Measurements from ENCODE around the gene TBX2. TPM values are rescaled to one million over a fixed set of nuclear protein-coding genes. Genes with fewer than 3 reads are reported as not detected.

Gene TBX2
- total and polyA plus RNA-seq, 2 of the 13 experiments (the other 11 are each of a cell fraction or from before 2014, with no cell fraction given): 2.8 to 15.3 TPM

DNA sequence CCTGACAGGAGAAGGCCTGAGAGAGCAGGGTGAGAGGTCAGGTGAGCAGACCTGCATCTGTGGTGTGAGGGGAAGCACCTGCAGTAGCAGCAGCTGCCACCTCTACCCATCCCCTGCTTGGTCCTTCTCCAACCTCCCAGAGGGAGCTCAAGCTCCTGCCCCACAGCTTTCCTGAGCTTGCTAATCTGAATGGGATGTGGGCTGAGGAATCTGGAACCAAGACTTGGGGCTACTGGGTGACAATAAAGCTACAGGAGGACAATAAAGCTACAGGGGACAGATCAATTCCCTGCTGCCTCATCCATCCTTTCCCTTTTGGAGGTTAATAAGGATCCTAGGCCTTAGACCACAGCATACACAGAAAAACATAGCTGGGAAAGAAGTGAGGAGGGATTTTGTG, 47.7 kb downstream of the TBX2 start:
- peaks cover 10% of the 10 kb centered on the region for H3K4me1 ChIP-seq (ENCODE audit: insufficient read depth, low read length)
- in situ Hi-C loops (cut with HindIII; ENCODE audit: extremely low pct_ligation_motif_present, low pct_unique_long_range_greater_than_20kb): no loop called here
- H4K20me1 ChIP-seq (ENCODE audit: insufficient read depth, low read length): no peaks in the 10 kb centered on the region
- intact Hi-C loops (cut with micrococcal nuclease; ENCODE audit: unreplicated experiment): no loop called here
- no TSS peak for BruUV-seq (replicated peaks)
- H3K79me2 ChIP-seq (ENCODE audit: insufficient read depth, low read length): no peaks in the 10 kb centered on the region
- FAIRE-seq (no peak), DNase-seq (ENCODE audit: low spot score) (no peak), ATAC-seq (no peak)
- POLR2A ChIA-PET: no interaction called here
- H3K4me2 ChIP-seq (ENCODE audit: low read depth, low read length): no peak overlapping the region
- CTCF ChIA-PET (ENCODE audit: low intra/inter-chr PET ratio, low total read pairs): no interaction called here
- peak overlapping the region; percentile 11; the same call in 1 of the 2 replicates for H3K9ac ChIP-seq (ENCODE audit: insufficient read depth, low read depth, low read length)
- H3K27ac ChIP-seq (ENCODE audit: extremely low read length, insufficient read depth, low read length): no peak overlapping the region
- no peak overlapping the region for H2AFZ ChIP-seq (ENCODE audit: low read length)
- TF ChIP-seq, protein P1, sequence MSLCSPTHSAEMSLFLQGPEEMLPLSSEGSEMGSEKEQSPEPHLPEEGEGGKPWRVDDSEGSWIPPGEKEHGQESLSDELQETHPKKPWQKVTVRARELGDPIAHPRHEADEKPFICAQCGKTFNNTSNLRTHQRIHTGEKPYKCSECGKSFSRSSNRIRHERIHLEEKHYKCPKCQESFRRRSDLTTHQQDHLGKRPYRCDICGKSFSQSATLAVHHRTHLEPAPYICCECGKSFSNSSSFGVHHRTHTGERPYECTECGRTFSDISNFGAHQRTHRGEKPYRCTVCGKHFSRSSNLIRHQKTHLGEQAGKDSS (CRISPR knock-in tag; IDR thresholded peaks at IDR 0.05; ENCODE audit: borderline replicate concordance, low read depth): no peak
- no peaks in the 10 kb centered on the region for H3K36me3 ChIP-seq (replicated peaks in 1 of 2; ENCODE audit: control insufficient read depth in 1 of 2, insufficient read depth in 2 of 2, low read length in 2 of 2)
- H3K9me3 ChIP-seq (ENCODE audit: low read length): no peaks in the 10 kb centered on the region
- no peak overlapping the region for H3K4me3 ChIP-seq (replicated peaks in 1 of 3; ENCODE audit: insufficient read depth in 1 of 3, low read depth in 2 of 3, low read length in 3 of 3)
- no peaks in the 10 kb centered on the region for H3K27me3 ChIP-seq (ENCODE audit: control insufficient read depth in 1 of 2, insufficient read depth in 2 of 2, low read length in 2 of 2)

DNA sequence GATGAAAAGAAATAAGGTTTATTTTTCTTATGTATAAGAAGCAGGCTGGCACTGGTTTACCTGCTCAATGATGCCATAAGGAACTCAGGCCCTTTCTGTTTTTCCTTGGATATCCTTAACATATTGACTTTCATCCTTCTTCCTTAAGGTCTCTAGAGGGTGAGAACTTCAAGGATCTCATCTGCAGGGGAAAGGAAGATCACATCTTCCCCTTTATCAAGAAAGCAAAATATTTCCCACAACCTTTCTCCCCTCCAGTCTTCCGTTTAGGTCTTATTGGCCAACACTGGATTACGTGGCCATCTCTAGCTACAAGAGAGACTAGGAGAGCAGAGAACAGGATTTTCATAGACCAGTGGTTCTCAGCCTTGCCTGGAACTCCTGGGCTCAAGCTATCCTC, 48.4 kb downstream of the TBX2 start:
- intact Hi-C loops (cut with micrococcal nuclease; ENCODE audit: unreplicated experiment): no loop called here
- Histone ChIP-seq H3K9ac (ENCODE audit: insufficient read depth, low read depth, low read length) (no peak overlapping the region), H3K4me3 (replicated peaks in 1 of 3; ENCODE audit: insufficient read depth in 1 of 3, low read depth in 2 of 3, low read length in 3 of 3) (no peak overlapping the region), H3K27ac (ENCODE audit: extremely low read length, insufficient read depth, low read length) (no peak overlapping the region), H3K9me3 (ENCODE audit: low read length) (no peaks in the 10 kb centered on the region), H3K27me3 (ENCODE audit: control insufficient read depth in 1 of 2, insufficient read depth in 2 of 2, low read length in 2 of 2) (no peaks in the 10 kb centered on the region), H3K4me2 (ENCODE audit: low read depth, low read length) (no peak overlapping the region), H3K36me3 (replicated peaks in 1 of 2; ENCODE audit: control insufficient read depth in 1 of 2, insufficient read depth in 2 of 2, low read length in 2 of 2) (no peaks in the 10 kb centered on the region), H3K79me2 (ENCODE audit: insufficient read depth, low read length) (no peaks in the 10 kb centered on the region), H2AFZ (ENCODE audit: low read length) (no peak overlapping the region), H4K20me1 (ENCODE audit: insufficient read depth, low read length) (no peaks in the 10 kb centered on the region), H3K4me1 (ENCODE audit: insufficient read depth, low read length) (peaks cover 3% of the 10 kb centered on the region)
- DNase-seq (ENCODE audit: low spot score): no peak
- ATAC-seq: no peak
- CTCF ChIA-PET (ENCODE audit: low intra/inter-chr PET ratio, low total read pairs): no interaction called here
- POLR2A ChIA-PET: no interaction called here
- no peak for FAIRE-seq
- BruUV-seq (replicated peaks): no TSS peak
- TF ChIP-seq SPEN (CRISPR knock-in tag; IDR thresholded peaks at IDR 0.05; ENCODE audit: low read depth) (no peak), ONECUT2 (CRISPR knock-in tag; IDR thresholded peaks at IDR 0.05) (no peak), CC2D1A (CRISPR knock-in tag; IDR thresholded peaks at IDR 0.05) (no peak), ZZZ3 (CRISPR knock-in tag; IDR thresholded peaks at IDR 0.05; ENCODE audit: borderline replicate concordance) (no peak), ZNF776 (CRISPR knock-in tag; IDR thresholded peaks at IDR 0.05) (no peak), RFXANK (CRISPR knock-in tag; IDR thresholded peaks at IDR 0.05) (no peak), HNRNPUL1 (IDR thresholded peaks at IDR 0.05; ENCODE audit: low read depth, low read length) (no peak), CCDC6 (CRISPR knock-in tag; IDR thresholded peaks at IDR 0.05) (no peak), ZEB1 (IDR thresholded peaks at IDR 0.05; ENCODE audit: insufficient replicate concordance, low read depth) (no peak), ZNF589 (CRISPR knock-in tag; conservative IDR thresholded peaks at IDR 0.05) (no peak)
- TF ChIP-seq, protein P2, sequence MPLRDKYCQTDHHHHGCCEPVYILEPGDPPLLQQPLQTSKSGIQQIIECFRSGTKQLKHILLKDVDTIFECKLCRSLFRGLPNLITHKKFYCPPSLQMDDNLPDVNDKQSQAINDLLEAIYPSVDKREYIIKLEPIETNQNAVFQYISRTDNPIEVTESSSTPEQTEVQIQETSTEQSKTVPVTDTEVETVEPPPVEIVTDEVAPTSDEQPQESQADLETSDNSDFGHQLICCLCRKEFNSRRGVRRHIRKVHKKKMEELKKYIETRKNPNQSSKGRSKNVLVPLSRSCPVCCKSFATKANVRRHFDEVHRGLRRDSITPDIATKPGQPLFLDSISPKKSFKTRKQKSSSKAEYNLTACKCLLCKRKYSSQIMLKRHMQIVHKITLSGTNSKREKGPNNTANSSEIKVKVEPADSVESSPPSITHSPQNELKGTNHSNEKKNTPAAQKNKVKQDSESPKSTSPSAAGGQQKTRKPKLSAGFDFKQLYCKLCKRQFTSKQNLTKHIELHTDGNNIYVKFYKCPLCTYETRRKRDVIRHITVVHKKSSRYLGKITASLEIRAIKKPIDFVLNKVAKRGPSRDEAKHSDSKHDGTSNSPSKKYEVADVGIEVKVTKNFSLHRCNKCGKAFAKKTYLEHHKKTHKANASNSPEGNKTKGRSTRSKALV (CRISPR knock-in tag; IDR thresholded peaks at IDR 0.05): no peak
- TF ChIP-seq, protein P3, sequence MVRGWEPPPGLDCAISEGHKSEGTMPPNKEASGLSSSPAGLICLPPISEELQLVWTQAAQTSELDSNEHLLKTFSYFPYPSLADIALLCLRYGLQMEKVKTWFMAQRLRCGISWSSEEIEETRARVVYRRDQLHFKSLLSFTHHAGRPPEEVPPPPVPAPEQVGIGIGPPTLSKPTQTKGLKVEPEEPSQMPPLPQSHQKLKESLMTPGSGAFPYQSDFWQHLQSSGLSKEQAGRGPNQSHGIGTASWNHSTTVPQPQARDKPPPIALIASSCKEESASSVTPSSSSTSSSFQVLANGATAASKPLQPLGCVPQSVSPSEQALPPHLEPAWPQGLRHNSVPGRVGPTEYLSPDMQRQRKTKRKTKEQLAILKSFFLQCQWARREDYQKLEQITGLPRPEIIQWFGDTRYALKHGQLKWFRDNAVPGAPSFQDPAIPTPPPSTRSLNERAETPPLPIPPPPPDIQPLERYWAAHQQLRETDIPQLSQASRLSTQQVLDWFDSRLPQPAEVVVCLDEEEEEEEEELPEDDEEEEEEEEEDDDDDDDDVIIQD (CRISPR knock-in tag; IDR thresholded peaks at IDR 0.05; ENCODE audit: low read depth): no peak
- TF ChIP-seq, protein P4, sequence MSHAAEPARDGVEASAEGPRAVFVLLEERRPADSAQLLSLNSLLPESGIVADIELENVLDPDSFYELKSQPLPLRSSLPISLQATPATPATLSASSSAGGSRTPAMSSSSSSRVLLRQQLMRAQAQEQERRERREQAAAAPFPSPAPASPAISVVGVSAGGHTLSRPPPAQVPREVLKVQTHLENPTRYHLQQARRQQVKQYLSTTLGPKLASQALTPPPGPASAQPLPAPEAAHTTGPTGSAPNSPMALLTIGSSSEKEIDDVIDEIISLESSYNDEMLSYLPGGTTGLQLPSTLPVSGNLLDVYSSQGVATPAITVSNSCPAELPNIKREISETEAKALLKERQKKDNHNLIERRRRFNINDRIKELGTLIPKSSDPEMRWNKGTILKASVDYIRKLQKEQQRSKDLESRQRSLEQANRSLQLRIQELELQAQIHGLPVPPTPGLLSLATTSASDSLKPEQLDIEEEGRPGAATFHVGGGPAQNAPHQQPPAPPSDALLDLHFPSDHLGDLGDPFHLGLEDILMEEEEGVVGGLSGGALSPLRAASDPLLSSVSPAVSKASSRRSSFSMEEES (CRISPR knock-in tag; IDR thresholded peaks at IDR 0.05): no peak
- in situ Hi-C loops (cut with HindIII; ENCODE audit: extremely low pct_ligation_motif_present, low pct_unique_long_range_greater_than_20kb): no loop called here
- 57% methylated on average over 2 of the region's 2 CpGs for WGBS (ENCODE audit: low lambda C conversion rate)
